Measurements from ENCODE around the gene CD84. TPM values are rescaled to one million over a fixed set of nuclear protein-coding genes. Genes with fewer than 3 reads are reported as not detected.
"Not testable (repeated sequence)": the region's sequence is repeated elsewhere in the genome, so short reads cannot be mapped to it uniquely, and the experiment has no call there.

CD84 gene
- total RNA-seq, 1 experiment from 2014 or later = not detected

DNA sequence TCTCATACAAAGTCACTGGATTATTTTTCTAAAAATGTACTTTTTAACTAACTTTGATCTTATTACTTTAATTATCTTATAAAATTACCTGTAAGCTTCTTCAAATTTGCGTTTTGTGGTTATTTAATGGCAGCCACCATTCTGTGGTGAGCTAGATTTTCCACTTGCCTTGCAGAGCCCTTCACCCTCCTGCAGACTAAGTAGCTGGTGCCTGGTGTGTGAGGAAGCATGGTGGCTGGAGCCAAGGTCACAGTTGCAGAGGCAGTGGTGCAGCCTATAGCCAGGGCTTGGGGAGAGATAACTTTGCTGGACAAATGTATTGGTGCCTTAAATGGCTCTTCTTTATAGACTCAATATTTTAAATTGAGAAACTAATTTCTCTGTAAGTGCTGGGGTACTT, 11.2 kb upstream of the CD84 start:
- CTCF ChIA-PET = no interaction called here
- Histone ChIP-seq H3K4me1 (ENCODE audit: insufficient read depth, low read length) (no peaks in the 10 kb centered on the region), H3K9me3 (ENCODE audit: low read length) (no peaks in the 10 kb centered on the region), H3K36me3 (ENCODE audit: low read depth, low read length) (no peaks in the 10 kb centered on the region), H3K4me2 (ENCODE audit: low read length) (no peak overlapping the region), H3K4me3 (ENCODE audit: low read length) (no peak overlapping the region), H3K27me3 (ENCODE audit: low read length) (peaks cover 34% of the 10 kb centered on the region), H3K9me2 (replicated peaks; ENCODE audit: low read length) (no peaks in the 10 kb centered on the region), H3K79me2 (ENCODE audit: low read length) (no peaks in the 10 kb centered on the region), H3K9ac (ENCODE audit: low read length) (no peak overlapping the region), H3F3A (ENCODE audit: low read length, unreplicated experiment) (no peaks in the 10 kb centered on the region), H4K20me1 (ENCODE audit: low read length) (no peaks in the 10 kb centered on the region), H3K27ac (ENCODE audit: low read length) (no peak overlapping the region), H2AFZ (ENCODE audit: low read length) (no peak overlapping the region)
- no TSS peak for BruUV-seq (replicated peaks)
- intact Hi-C loops (cut with micrococcal nuclease) = no loop called here
- POLR2A ChIA-PET (ENCODE audit: unreplicated experiment) = no interaction called here
- TF ChIP-seq, protein P1, sequence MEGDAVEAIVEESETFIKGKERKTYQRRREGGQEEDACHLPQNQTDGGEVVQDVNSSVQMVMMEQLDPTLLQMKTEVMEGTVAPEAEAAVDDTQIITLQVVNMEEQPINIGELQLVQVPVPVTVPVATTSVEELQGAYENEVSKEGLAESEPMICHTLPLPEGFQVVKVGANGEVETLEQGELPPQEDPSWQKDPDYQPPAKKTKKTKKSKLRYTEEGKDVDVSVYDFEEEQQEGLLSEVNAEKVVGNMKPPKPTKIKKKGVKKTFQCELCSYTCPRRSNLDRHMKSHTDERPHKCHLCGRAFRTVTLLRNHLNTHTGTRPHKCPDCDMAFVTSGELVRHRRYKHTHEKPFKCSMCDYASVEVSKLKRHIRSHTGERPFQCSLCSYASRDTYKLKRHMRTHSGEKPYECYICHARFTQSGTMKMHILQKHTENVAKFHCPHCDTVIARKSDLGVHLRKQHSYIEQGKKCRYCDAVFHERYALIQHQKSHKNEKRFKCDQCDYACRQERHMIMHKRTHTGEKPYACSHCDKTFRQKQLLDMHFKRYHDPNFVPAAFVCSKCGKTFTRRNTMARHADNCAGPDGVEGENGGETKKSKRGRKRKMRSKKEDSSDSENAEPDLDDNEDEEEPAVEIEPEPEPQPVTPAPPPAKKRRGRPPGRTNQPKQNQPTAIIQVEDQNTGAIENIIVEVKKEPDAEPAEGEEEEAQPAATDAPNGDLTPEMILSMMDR (conservative IDR thresholded peaks at IDR 0.05; ENCODE audit: low read depth, low read length) = no peak
- TF ChIP-seq EZH2phosphoT487 (IDR thresholded peaks at IDR 0.05; ENCODE audit: borderline replicate concordance, low read length) (no peak), EZH2 (IDR thresholded peaks at IDR 0.05; ENCODE audit: low read length, unreplicated experiment) (no peak)
- ATAC-seq (no peak), DNase-seq (no peak)

DNA sequence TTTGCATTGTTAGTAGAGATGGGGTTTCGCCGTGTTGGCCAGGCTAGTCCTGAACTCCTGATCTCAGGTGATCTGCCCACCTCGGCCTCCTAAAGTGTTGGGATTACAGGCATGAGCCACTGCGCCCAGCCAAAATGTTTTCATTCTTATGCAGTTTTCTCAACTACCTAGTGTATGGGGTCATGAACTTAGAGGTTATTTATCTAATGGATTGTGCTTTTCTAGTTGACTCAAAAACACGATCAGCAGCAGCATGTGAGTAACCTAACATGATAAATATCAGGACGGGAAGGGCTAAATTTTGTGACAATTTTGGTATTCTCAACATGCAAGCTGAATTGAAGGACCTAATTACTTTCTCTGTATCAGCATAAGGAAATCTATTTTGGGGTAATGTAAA, 9.2 kb upstream of the CD84 start:
- POLR2A ChIA-PET (ENCODE audit: unreplicated experiment) = no interaction called here
- Histone ChIP-seq H3K79me2 (ENCODE audit: low read length) (no peaks in the 10 kb centered on the region), H3K4me1 (ENCODE audit: insufficient read depth, low read length) (no peaks in the 10 kb centered on the region), H3K27me3 (ENCODE audit: low read length) (peaks cover 43% of the 10 kb centered on the region), H2AFZ (ENCODE audit: low read length) (no peak overlapping the region), H3K9me2 (replicated peaks; ENCODE audit: low read length) (no peaks in the 10 kb centered on the region), H3K4me2 (ENCODE audit: low read length) (no peak overlapping the region), H3K4me3 (ENCODE audit: low read length) (no peak overlapping the region), H3F3A (ENCODE audit: low read length, unreplicated experiment) (no peaks in the 10 kb centered on the region), H3K27ac (ENCODE audit: low read length) (no peak overlapping the region), H3K9ac (ENCODE audit: low read length) (no peak overlapping the region), H4K20me1 (ENCODE audit: low read length) (no peaks in the 10 kb centered on the region), H3K9me3 (ENCODE audit: low read length) (no peaks in the 10 kb centered on the region), H3K36me3 (ENCODE audit: low read depth, low read length) (no peaks in the 10 kb centered on the region)
- no TSS peak for BruUV-seq (replicated peaks)
- CTCF ChIA-PET = no interaction called here
- intact Hi-C loops (cut with micrococcal nuclease) = no loop called here
- DNase-seq (no peak), ATAC-seq (no peak)
- no peak for TF ChIP-seq EZH2 (IDR thresholded peaks at IDR 0.05; ENCODE audit: low read length, unreplicated experiment)
- no peak for TF ChIP-seq EZH2phosphoT487 (IDR thresholded peaks at IDR 0.05; ENCODE audit: borderline replicate concordance, low read length)
- TF ChIP-seq, protein P1 (conservative IDR thresholded peaks at IDR 0.05; ENCODE audit: low read depth, low read length) = no peak

DNA sequence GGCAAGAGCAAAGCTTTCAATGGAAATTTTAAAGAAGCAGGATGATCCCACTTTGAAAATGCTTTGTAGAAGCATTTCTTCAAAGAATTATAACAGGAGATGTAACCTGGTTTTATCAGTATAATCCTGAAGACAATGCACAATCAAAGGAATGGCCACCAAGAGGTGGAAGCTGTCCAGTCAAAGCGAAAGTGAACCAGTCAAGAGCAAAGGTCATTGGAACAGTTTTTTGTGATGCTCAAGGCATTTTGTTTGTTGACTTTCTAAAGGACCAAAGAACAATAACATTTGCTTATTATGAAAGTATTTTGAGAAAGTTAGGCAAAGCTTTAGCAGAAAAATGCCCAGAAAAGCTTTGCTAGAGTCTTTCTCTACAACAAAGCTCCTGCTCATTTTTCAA, 5.5 kb upstream of the CD84 start:
- POLR2A ChIA-PET (ENCODE audit: unreplicated experiment) = no interaction called here
- Histone ChIP-seq H3K4me3 (ENCODE audit: low read length) (no peak overlapping the region), H3K27ac (ENCODE audit: low read length) (no peak overlapping the region), H3K4me1 (ENCODE audit: insufficient read depth, low read length) (no peaks in the 10 kb centered on the region), H3K27me3 (ENCODE audit: low read length) (peaks cover 43% of the 10 kb centered on the region), H3K79me2 (ENCODE audit: low read length) (no peaks in the 10 kb centered on the region), H3K4me2 (ENCODE audit: low read length) (no peak overlapping the region), H3F3A (ENCODE audit: low read length, unreplicated experiment) (no peaks in the 10 kb centered on the region), H3K9me3 (ENCODE audit: low read length) (no peaks in the 10 kb centered on the region), H4K20me1 (ENCODE audit: low read length) (no peaks in the 10 kb centered on the region), H3K9ac (ENCODE audit: low read length) (no peak overlapping the region), H3K9me2 (replicated peaks; ENCODE audit: low read length) (no peaks in the 10 kb centered on the region), H2AFZ (ENCODE audit: low read length) (no peak overlapping the region), H3K36me3 (ENCODE audit: low read depth, low read length) (no peaks in the 10 kb centered on the region)
- no peak for DNase-seq
- no peak for ATAC-seq
- intact Hi-C loops (cut with micrococcal nuclease) = no loop called here
- BruUV-seq (replicated peaks) = no TSS peak
- TF ChIP-seq, protein P1 (conservative IDR thresholded peaks at IDR 0.05; ENCODE audit: low read depth, low read length) = no peak
- TF ChIP-seq EZH2phosphoT487 (IDR thresholded peaks at IDR 0.05; ENCODE audit: borderline replicate concordance, low read length) = no peak
- TF ChIP-seq EZH2 (IDR thresholded peaks at IDR 0.05; ENCODE audit: low read length, unreplicated experiment) = no peak
- CTCF ChIA-PET = no interaction called here

DNA sequence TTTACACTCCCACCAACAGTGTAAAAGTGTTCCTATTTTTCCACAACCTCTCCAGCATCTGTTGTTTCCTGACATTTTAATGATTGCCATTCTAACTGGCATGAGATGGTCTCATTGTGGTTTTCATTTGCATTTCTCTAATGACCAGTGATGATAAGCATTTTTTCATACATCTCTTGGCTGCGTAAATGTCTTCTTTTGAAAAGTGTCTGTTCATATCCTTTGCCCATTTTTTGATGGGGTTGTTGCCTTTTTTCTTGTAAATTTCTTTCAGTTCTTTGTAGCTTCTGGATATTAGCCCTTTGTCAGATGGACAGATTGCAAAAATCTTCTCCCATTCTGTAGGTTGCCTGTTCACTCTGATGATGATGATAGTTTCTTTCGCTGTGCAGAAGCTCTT, 3.7 kb upstream of the CD84 start:
- H3K4me1 ChIP-seq (ENCODE audit: insufficient read depth, low read length); DNase-seq; intact Hi-C loops (cut with micrococcal nuclease); H4K20me1 ChIP-seq (ENCODE audit: low read length); BruUV-seq (replicated peaks); CTCF ChIA-PET; H3K9me2 ChIP-seq (replicated peaks; ENCODE audit: low read length); H2AFZ ChIP-seq (ENCODE audit: low read length); H3K36me3 ChIP-seq (ENCODE audit: low read depth, low read length); H3K9me3 ChIP-seq (ENCODE audit: low read length); H3K4me2 ChIP-seq (ENCODE audit: low read length); POLR2A ChIA-PET (ENCODE audit: unreplicated experiment); H3K79me2 ChIP-seq (ENCODE audit: low read length); ATAC-seq; H3K4me3 ChIP-seq (ENCODE audit: low read length); H3K9ac ChIP-seq (ENCODE audit: low read length); H3F3A ChIP-seq (ENCODE audit: low read length, unreplicated experiment); H3K27ac ChIP-seq (ENCODE audit: low read length): not testable (repeated sequence)
- H3K27me3 ChIP-seq (ENCODE audit: low read length) = peaks cover 42% of the 10 kb centered on the region

Data from PC-3 (cell line).